PC-9 (cell line): ENCODE data around the gene HS3ST4.

Experiments used
- EZH2 ChIP-seq: fragments of 200-600 bp; sonication (generic); IDR thresholded peaks from 2 replicates; pipeline ENCODE4 v1.8.0; 2017; ENCODE audit warnings: antibody characterized with exemption, low read depth
- TF ChIP-seq, protein P1 (sequence below): fragments of 200-600 bp; sonication (generic); conservative IDR thresholded peaks from 2 replicates; pipeline ENCODE4 v1.6.1; 2017; ENCODE audit warnings: mixed run types, antibody characterized with exemption, mild to moderate bottlenecking, moderate library complexity

GRCh38 chr16:25845901-25846300 is 154.1 kb downstream of the HS3ST4 start:
- TF ChIP-seq, protein P1, sequence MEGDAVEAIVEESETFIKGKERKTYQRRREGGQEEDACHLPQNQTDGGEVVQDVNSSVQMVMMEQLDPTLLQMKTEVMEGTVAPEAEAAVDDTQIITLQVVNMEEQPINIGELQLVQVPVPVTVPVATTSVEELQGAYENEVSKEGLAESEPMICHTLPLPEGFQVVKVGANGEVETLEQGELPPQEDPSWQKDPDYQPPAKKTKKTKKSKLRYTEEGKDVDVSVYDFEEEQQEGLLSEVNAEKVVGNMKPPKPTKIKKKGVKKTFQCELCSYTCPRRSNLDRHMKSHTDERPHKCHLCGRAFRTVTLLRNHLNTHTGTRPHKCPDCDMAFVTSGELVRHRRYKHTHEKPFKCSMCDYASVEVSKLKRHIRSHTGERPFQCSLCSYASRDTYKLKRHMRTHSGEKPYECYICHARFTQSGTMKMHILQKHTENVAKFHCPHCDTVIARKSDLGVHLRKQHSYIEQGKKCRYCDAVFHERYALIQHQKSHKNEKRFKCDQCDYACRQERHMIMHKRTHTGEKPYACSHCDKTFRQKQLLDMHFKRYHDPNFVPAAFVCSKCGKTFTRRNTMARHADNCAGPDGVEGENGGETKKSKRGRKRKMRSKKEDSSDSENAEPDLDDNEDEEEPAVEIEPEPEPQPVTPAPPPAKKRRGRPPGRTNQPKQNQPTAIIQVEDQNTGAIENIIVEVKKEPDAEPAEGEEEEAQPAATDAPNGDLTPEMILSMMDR = no peak
- TF ChIP-seq EZH2 = no peak
